ENCODE results near the gene S100A13. TPM values are rescaled to one million over a fixed set of nuclear protein-coding genes. Genes with fewer than 3 reads are reported as not detected.
"Not testable (repeated sequence)": the region's sequence is repeated elsewhere in the genome, so short reads cannot be mapped to it uniquely, and the experiment has no call there.

The S100A13 gene
- total RNA-seq, 4 donors from 2014 or later = 28.0 to 55.4 (median 43.1) TPM

GRCh38 chr1:153646672-153647345 is 19.5 kb upstream of the S100A13 start:
- TF ChIP-seq POLR2AphosphoS5 (IDR thresholded peaks at IDR 0.05) (no peak), EP300 (IDR thresholded peaks at IDR 0.05) (no peak), CTCF (IDR thresholded peaks at IDR 0.05) (no peak), POLR2A (IDR thresholded peaks at IDR 0.05) (no peak)
- no peaks in the 10 kb centered on the region for H3K27me3 ChIP-seq
- DNase-seq (ENCODE audit: low spot score in 2 of 2) = peak in 1 of 2 donors; percentile 55
- no peaks in the 10 kb centered on the region for H3K9me3 ChIP-seq
- H3K36me3 ChIP-seq = peaks cover 49% of the 10 kb centered on the region
- H3K27ac ChIP-seq = peak overlapping the region; percentile 12
- H3K4me1 ChIP-seq = peaks cover 10% of the 10 kb centered on the region
- no peak overlapping the region for H3K4me3 ChIP-seq
- WGBS = 71% methylated on average over 5 of the region's 5 CpGs

- H3K27ac ChIP-seq = no peak overlapping the region
- TF ChIP-seq POLR2A (IDR thresholded peaks at IDR 0.05) (no peak), CTCF (IDR thresholded peaks at IDR 0.05) (no peak), EP300 (IDR thresholded peaks at IDR 0.05) (no peak), POLR2AphosphoS5 (IDR thresholded peaks at IDR 0.05) (no peak)
- H3K36me3 ChIP-seq = peaks cover 79% of the 10 kb centered on the region
- no peaks in the 10 kb centered on the region for H3K27me3 ChIP-seq
- no peaks in the 10 kb centered on the region for H3K9me3 ChIP-seq
- no peak for DNase-seq (ENCODE audit: low spot score in 2 of 2)
- peaks cover 4% of the 10 kb centered on the region for H3K4me1 ChIP-seq
- no peak overlapping the region for H3K4me3 ChIP-seq
Observed at GRCh38 chr1:153643816-153644215, 16.5 kb upstream of the S100A13 start.

GRCh38 chr1:153643100-153643499 is 15.8 kb upstream of the S100A13 start:
- H3K27me3 ChIP-seq = no peaks in the 10 kb centered on the region
- no peak overlapping the region for H3K4me3 ChIP-seq
- no peaks in the 10 kb centered on the region for H3K9me3 ChIP-seq
- WGBS = 93% methylated on average over 11 of the region's 11 CpGs
- peaks cover 4% of the 10 kb centered on the region for H3K4me1 ChIP-seq
- H3K36me3 ChIP-seq = peaks cover 86% of the 10 kb centered on the region
- DNase-seq (ENCODE audit: low spot score in 2 of 2) = peak; percentile 43 to 55
- H3K27ac ChIP-seq = no peak overlapping the region
- TF ChIP-seq POLR2A (IDR thresholded peaks at IDR 0.05) (no peak), EP300 (IDR thresholded peaks at IDR 0.05) (no peak), POLR2AphosphoS5 (IDR thresholded peaks at IDR 0.05) (no peak), CTCF (IDR thresholded peaks at IDR 0.05) (no peak)

- peaks cover 95% of the 10 kb centered on the region for H3K36me3 ChIP-seq
- WGBS = 86% methylated on average over 11 of the region's 11 CpGs
- no peaks in the 10 kb centered on the region for H3K27me3 ChIP-seq
- H3K4me1 ChIP-seq = peaks cover 9% of the 10 kb centered on the region
- no peaks in the 10 kb centered on the region for H3K9me3 ChIP-seq
- no peak overlapping the region for H3K4me3 ChIP-seq
- no peak for TF ChIP-seq EP300 (IDR thresholded peaks at IDR 0.05)
- no peak for TF ChIP-seq POLR2AphosphoS5 (IDR thresholded peaks at IDR 0.05)
- TF ChIP-seq CTCF (IDR thresholded peaks at IDR 0.05) = no peak
- no peak for TF ChIP-seq POLR2A (IDR thresholded peaks at IDR 0.05)
- no peak overlapping the region for H3K27ac ChIP-seq
- no peak for DNase-seq (ENCODE audit: low spot score in 2 of 2)
Observed at GRCh38 chr1:153642161-153642560, 14.9 kb upstream of the S100A13 start.

GRCh38 chr1:153640861-153641260 is 13.6 kb upstream of the S100A13 start:
- H3K27me3 ChIP-seq = no peaks in the 10 kb centered on the region
- no peak for DNase-seq (ENCODE audit: low spot score in 2 of 2)
- no peak overlapping the region for H3K27ac ChIP-seq
- peaks cover 12% of the 10 kb centered on the region for H3K4me1 ChIP-seq
- WGBS = 64% methylated on average over 6 of the region's 6 CpGs
- H3K36me3 ChIP-seq = peaks cover 97% of the 10 kb centered on the region
- no peak for TF ChIP-seq EP300 (IDR thresholded peaks at IDR 0.05)
- TF ChIP-seq POLR2A (IDR thresholded peaks at IDR 0.05) = no peak
- no peak for TF ChIP-seq POLR2AphosphoS5 (IDR thresholded peaks at IDR 0.05)
- TF ChIP-seq CTCF (IDR thresholded peaks at IDR 0.05) = no peak
- no peaks in the 10 kb centered on the region for H3K9me3 ChIP-seq
- no peak overlapping the region for H3K4me3 ChIP-seq

GRCh38 chr1:153640213-153640612 is 12.9 kb upstream of the S100A13 start:
- not testable (repeated sequence) for H3K27me3 ChIP-seq; H3K27ac ChIP-seq; H3K4me3 ChIP-seq; DNase-seq (ENCODE audit: low spot score in 2 of 2); H3K9me3 ChIP-seq
- 96% methylated on average over 5 of the region's 5 CpGs for WGBS
- H3K36me3 ChIP-seq = peaks cover 91% of the 10 kb centered on the region
- H3K4me1 ChIP-seq = peaks cover 18% of the 10 kb centered on the region

Data from suprapubic skin (tissue), 4 donors.